Large intestine (tissue), 3 donors: ENCODE results near the gene NRXN3. TPM values are rescaled to one million over a fixed set of nuclear protein-coding genes. Genes with fewer than 3 reads are reported as not detected.
"Not testable (repeated sequence)": the region's sequence is repeated elsewhere in the genome, so short reads cannot be mapped to it uniquely, and the experiment has no call there.

Experiments used
- DNase-seq, 2 donors: peaks; one replicate each; pipeline versions ENCODE4 v3.0.0 to v3.0.0-alpha.2; 2013
- H3K27ac ChIP-seq: one replicate; pipeline ENCODE4 v1.5.1; 2013; ENCODE audit warnings: low read length
- H3K27me3 ChIP-seq: 2 replicates; pipeline ENCODE4 v1.6.1; 2013; ENCODE audit warnings: low read length; ENCODE audit not compliant: control insufficient read depth, insufficient read depth
- H3K36me3 ChIP-seq: 2 replicates; pipeline ENCODE4 v1.6.1; 2013; ENCODE audit warnings: low read length; ENCODE audit not compliant: control insufficient read depth, insufficient read depth
- H3K4me1 ChIP-seq: one replicate; pipeline ENCODE4 v1.6.1; 2013; ENCODE audit warnings: low read length; ENCODE audit not compliant: control insufficient read depth, insufficient read depth
- H3K4me3 ChIP-seq: one replicate; pipeline ENCODE4 v1.5.1; 2013; ENCODE audit warnings: low read length
- H3K9me3 ChIP-seq: one replicate; pipeline ENCODE4 v1.6.1; 2013; ENCODE audit warnings: mild to moderate bottlenecking, low read depth, low read length, moderate library complexity; ENCODE audit not compliant: control insufficient read depth
- WGBS: methylation state at CpG from one replicate; pipeline ENCODE4 v1.1.5; 2013; ENCODE audit warnings: low lambda C conversion rate; ENCODE audit not compliant: insufficient coverage; 5-methylcytosine and 5-hydroxymethylcytosine counted together
- polyA plus RNA-seq: library from polyadenylated mRNA; unstranded; fragments of 120-200 nt; gene quantifications from one replicate; pipeline ENCODE4 v1.2.1, GENCODE V29; 2013

NRXN3 gene
- polyA plus RNA-seq, 1 donor: 12.8 TPM

GRCh38 chr14:79091381-79091963 lies 921.3 kb downstream of the NRXN3 start:
- Histone ChIP-seq H3K27me3 (no peaks in the 10 kb centered on the region), H3K9me3 (no peaks in the 10 kb centered on the region), H3K27ac (no peak overlapping the region), H3K36me3 (no peaks in the 10 kb centered on the region), H3K4me3 (no peak overlapping the region), H3K4me1 (no peaks in the 10 kb centered on the region)
- DNase-seq: peak in 1 of 2 donors; percentile 30
- WGBS: 71% methylated on average over 1 of the region's 4 CpGs

- Histone ChIP-seq H3K4me3 (no peak overlapping the region), H3K36me3 (no peaks in the 10 kb centered on the region), H3K4me1 (no peaks in the 10 kb centered on the region), H3K9me3 (no peaks in the 10 kb centered on the region), H3K27me3 (no peaks in the 10 kb centered on the region), H3K27ac (no peak overlapping the region)
- 100% methylated on average over 2 of the region's 5 CpGs for WGBS
- DNase-seq: no peak
Observed at GRCh38 chr14:79093531-79093930, 923.4 kb downstream of the NRXN3 start.

GRCh38 chr14:79094951-79095350 lies 924.8 kb downstream of the NRXN3 start:
- Histone ChIP-seq H3K36me3 (no peaks in the 10 kb centered on the region), H3K27me3 (no peaks in the 10 kb centered on the region), H3K9me3 (no peaks in the 10 kb centered on the region), H3K4me1 (no peaks in the 10 kb centered on the region), H3K4me3 (no peak overlapping the region), H3K27ac (no peak overlapping the region)
- WGBS: 100% methylated on average over 1 of the region's 2 CpGs
- DNase-seq: no peak

- H3K27me3 ChIP-seq: no peaks in the 10 kb centered on the region
- H3K36me3 ChIP-seq: no peaks in the 10 kb centered on the region
- no peak for DNase-seq
- no peaks in the 10 kb centered on the region for H3K9me3 ChIP-seq
- no peaks in the 10 kb centered on the region for H3K4me1 ChIP-seq
- H3K4me3 ChIP-seq: no peak overlapping the region
- no CpG with 5 or more reads among the region's 1 CpG for WGBS
- H3K27ac ChIP-seq: no peak overlapping the region
Observed at GRCh38 chr14:79096811-79097210, 926.6 kb downstream of the NRXN3 start.

GRCh38 chr14:79098324-79098723 lies 928.2 kb downstream of the NRXN3 start:
- Histone ChIP-seq H3K9me3 (no peaks in the 10 kb centered on the region), H3K4me3 (no peak overlapping the region), H3K27ac (no peak overlapping the region), H3K4me1 (no peaks in the 10 kb centered on the region), H3K27me3 (no peaks in the 10 kb centered on the region), H3K36me3 (no peaks in the 10 kb centered on the region)
- WGBS: 72% methylated on average over 2 of the region's 3 CpGs
- no peak for DNase-seq

GRCh38 chr14:79100578-79100977 lies 930.4 kb downstream of the NRXN3 start:
- DNase-seq: no peak
- H3K9me3 ChIP-seq: no peaks in the 10 kb centered on the region
- no peaks in the 10 kb centered on the region for H3K36me3 ChIP-seq
- H3K27me3 ChIP-seq: no peaks in the 10 kb centered on the region
- no peaks in the 10 kb centered on the region for H3K4me1 ChIP-seq
- no peak overlapping the region for H3K4me3 ChIP-seq
- WGBS: 100% methylated on average over 1 of the region's 1 CpG
- H3K27ac ChIP-seq: no peak overlapping the region

- H3K4me1 ChIP-seq: no peaks in the 10 kb centered on the region
- no peak overlapping the region for H3K4me3 ChIP-seq
- H3K27me3 ChIP-seq: no peaks in the 10 kb centered on the region
- no peaks in the 10 kb centered on the region for H3K36me3 ChIP-seq
- 83% methylated on average over 1 of the region's 6 CpGs for WGBS
- H3K9me3 ChIP-seq: no peaks in the 10 kb centered on the region
- DNase-seq: no peak
- H3K27ac ChIP-seq: no peak overlapping the region
Observed at GRCh38 chr14:79101388-79101787, 931.2 kb downstream of the NRXN3 start.

- no peak for DNase-seq
- Histone ChIP-seq H3K4me1 (no peaks in the 10 kb centered on the region), H3K9me3 (no peaks in the 10 kb centered on the region), H3K36me3 (no peaks in the 10 kb centered on the region), H3K4me3 (no peak overlapping the region), H3K27ac (no peak overlapping the region), H3K27me3 (no peaks in the 10 kb centered on the region)
- 60% methylated on average over 1 of the region's 2 CpGs for WGBS
Observed at GRCh38 chr14:79103764-79104163, 933.6 kb downstream of the NRXN3 start.

GRCh38 chr14:79110564-79110963 lies 940.4 kb downstream of the NRXN3 start:
- H3K4me3 ChIP-seq, H3K36me3 ChIP-seq, H3K27ac ChIP-seq, H3K9me3 ChIP-seq, H3K4me1 ChIP-seq, H3K27me3 ChIP-seq, DNase-seq: not testable (repeated sequence)
- no CpG with 5 or more reads among the region's 4 CpGs for WGBS

GRCh38 chr14:79111987-79112501 lies 941.9 kb downstream of the NRXN3 start:
- Histone ChIP-seq H3K36me3 (no peaks in the 10 kb centered on the region), H3K27ac (no peak overlapping the region), H3K4me3 (no peak overlapping the region), H3K4me1 (no peaks in the 10 kb centered on the region), H3K27me3 (no peaks in the 10 kb centered on the region), H3K9me3 (no peaks in the 10 kb centered on the region)
- peak in 1 of 2 donors; percentile 8 for DNase-seq
- WGBS: no CpG with 5 or more reads among the region's 2 CpGs

- no peak for DNase-seq
- Histone ChIP-seq H3K9me3 (no peaks in the 10 kb centered on the region), H3K27ac (no peak overlapping the region), H3K27me3 (peaks cover 3% of the 10 kb centered on the region), H3K4me3 (no peak overlapping the region), H3K4me1 (no peaks in the 10 kb centered on the region), H3K36me3 (no peaks in the 10 kb centered on the region)
- 63% methylated on average over 1 of the region's 1 CpG for WGBS
Observed at GRCh38 chr14:79117561-79117960, 947.4 kb downstream of the NRXN3 start.
